HG03378 (cell line): ENCODE data around the gene CFAP299.
"Not testable (repeated sequence)": the region's sequence is repeated elsewhere in the genome, so short reads cannot be mapped to it uniquely, and the experiment has no call there.

Experiments used
- ATAC-seq: cut with Tn5 transposase; IDR thresholded peaks from one replicate; pipeline ENCODE4 v1.9.1; 2021; ENCODE audit warnings: mild to moderate bottlenecking, moderate library complexity; ENCODE audit not compliant: unreplicated experiment

CFAP299 gene

GRCh38 chr4:80800719-80801118, 465.2 kb downstream of the CFAP299 start:
- not testable (repeated sequence) for ATAC-seq

GRCh38 chr4:80803337-80803736, 467.8 kb downstream of the CFAP299 start:
- ATAC-seq, result no peak

GRCh38 chr4:80806472-80806871, 470.9 kb downstream of the CFAP299 start:
- ATAC-seq, result no peak

DNA sequence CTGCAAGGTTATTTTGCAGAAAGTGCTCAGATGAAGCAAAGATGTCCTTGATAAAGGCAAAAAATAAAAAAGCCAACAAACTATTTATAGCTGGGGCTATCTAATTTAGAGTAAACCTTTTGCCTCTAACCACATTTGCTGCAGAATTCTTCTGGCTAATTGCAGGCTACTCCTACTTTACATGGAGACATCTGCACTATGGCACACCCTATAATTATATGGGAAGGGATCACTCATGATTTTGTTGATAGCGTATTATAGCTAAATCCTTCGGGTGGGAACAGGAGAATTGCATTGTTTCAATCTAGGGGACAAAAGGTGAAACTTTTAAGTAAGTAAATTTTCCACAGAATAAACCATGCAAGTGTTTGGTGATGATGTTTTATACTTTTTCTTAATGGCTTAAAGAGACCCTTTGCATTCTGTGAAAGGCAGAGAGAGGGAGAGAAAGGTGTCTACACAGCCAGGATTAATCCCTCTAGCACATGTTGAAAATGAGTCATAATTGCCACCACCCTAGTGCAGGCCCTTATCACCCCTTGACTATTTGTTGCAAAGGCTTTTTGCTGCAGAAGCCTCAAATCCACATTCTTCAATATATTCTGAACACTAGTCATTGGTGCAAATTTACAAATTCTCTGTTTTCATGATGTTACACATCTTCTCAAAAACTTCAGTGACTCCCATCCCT, 473.7 kb downstream of the CFAP299 start:
- ATAC-seq, result no peak

GRCh38 chr4:80811406-80811805, 475.9 kb downstream of the CFAP299 start:
- no peak for ATAC-seq

DNA sequence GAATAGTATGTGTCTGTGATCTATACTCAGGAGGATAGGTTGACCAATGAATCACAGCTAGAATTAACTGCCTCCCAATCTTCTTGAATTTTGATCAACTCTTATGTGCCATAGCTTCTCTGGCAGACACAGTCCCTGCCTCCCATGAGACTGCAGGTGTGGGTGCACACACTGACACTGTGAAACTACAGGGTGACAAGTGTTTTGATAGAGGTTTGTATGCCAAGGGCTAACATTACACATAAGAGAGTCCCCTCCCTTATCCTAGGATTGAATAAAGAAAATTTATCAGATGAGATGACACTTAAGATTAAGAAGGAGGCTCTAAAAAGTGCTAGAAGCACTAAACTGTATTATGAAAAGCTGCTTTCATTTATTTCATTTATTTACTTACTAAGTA, 476.6 kb downstream of the CFAP299 start:
- no peak for ATAC-seq

DNA sequence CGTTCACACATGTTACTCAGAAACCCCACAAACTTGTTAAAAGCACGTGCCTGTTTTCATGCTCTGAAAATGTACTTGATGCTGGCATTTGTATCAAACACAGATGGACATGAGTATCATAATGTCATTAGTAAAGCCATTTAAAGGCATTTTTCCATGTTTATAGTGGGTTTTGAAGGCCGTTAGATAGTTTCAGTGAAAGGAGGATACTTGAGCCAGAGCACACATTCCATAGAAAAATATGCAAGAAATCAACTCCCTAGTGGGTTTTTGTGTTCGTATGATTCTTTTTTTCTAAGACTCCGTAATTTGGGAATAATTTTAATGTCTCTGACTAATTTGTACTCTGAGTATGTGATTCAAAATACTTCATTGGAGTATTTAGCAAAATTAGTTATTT, 478.7 kb downstream of the CFAP299 start:
- no peak for ATAC-seq

DNA sequence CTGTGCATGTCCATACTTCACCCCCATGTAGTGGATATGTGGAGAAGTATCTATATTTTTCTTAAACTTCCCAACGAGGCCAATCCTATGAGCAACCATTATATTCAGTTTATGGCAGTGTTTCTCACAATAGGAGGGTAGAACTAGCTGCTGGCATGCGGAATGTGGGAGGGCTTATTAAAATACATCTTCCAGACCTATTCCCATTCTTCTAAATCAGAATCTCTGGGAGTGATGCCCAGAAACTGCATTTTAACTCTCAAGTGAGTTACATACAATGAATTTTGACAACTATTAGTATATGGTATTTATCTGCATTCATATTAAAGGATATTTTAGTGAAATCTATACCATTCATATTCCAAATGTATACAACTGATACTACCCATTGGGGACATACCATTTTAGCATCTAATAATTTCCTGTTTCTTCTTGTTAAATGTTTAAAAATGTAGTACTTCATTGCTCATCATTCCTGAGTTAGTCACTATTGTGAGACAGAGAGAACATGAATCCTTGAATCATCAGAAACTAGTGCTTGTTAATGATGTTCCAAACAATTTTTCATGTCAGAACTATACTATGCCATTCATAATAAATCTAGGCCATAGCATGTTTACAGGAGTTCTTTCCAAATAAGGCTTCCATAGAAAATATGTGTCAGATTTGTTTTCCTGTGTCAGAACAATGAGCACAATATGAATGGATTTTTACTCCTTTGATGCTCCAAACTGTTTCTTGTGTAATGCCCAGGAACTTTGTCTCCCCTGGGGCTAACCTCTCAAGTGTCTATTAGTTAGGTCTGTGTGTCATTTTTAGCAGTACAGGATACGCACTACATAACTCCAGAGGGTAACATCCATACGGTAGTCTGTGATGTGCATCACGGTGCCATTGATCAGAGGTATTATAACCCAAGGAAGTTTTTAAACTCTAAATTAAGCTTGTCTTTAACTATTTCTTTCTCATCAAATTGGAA, 496.1 kb downstream of the CFAP299 start:
- ATAC-seq, result no peak

DNA sequence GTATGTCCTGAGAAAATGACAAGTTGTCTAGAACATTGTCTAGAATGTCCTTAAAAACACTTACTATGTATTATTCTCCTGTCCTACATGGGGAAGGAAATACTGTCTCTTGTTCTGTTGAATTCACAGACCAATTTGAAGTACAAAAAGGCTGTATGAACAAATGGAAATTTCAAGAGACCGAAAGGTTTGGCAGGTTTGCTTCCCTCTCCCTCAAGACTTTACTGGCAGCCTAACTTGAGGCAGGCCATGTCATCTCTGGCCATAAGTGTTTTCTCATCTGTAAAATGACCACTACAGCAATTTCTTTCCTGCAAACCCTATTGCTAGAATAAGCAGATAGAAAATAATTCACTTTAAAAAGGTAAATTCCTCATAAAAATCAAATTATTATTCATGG, 503.8 kb downstream of the CFAP299 start:
- no peak for ATAC-seq

DNA sequence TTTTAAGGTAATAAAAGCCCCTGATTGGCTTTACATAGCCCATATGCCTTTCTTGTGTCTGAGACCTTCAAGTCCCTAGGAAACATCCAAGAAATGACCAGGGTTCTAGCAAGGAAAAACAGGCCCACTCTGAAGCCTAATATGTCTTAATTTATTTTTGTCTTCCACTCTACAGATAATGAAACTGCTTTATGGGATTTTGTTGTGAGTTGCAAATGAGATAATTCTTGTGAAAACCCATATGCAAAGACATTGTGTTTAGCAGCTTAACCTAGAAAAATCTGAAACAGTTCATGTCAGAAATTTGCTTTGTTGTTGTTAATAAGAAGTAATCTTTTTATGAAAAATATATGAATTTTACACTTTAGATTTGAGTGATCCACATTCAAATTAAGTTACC, 504.3 kb downstream of the CFAP299 start:
- no peak for ATAC-seq

- no peak for ATAC-seq
Observed at GRCh38 chr4:80840396-80840795, 504.9 kb downstream of the CFAP299 start.

DNA sequence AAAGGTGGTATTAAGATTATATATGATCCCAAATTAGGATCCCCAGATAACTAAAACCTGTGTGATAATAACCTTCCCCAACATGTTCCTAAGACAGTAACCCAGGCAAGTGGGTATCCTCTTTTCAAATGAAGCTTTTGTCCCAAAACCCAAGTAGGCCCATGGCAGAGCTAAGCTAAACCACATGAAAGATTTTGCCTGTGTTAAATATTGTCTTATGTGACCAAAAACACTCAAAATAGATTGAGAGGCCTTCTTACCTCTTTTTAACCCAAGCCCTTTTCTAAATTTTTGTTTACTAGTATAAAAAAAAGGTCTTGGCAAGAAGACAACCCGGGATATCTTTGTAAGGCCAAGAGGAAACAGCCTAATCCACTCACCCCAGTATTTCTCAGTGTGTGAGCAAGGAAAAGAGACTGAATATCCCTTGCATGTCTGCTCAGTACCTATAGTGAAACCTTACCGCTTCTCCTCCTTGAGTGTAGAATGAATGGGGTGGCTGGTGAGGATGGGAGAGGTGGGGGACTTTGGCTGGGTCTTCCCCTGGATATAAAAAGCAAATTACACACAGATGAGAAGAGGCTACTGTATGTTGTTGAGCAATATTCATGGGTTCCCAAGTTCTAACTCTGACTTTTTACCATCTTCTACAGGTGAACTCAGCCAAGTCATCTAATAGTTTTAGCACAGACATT, 506.2 kb downstream of the CFAP299 start:
- ATAC-seq, result peak; percentile 85

GRCh38 chr4:80846210-80846609, 510.7 kb downstream of the CFAP299 start:
- ATAC-seq, result no peak

- ATAC-seq, result no peak
Observed at GRCh38 chr4:80852061-80852460, 516.5 kb downstream of the CFAP299 start.

GRCh38 chr4:80873571-80873970, 538.0 kb downstream of the CFAP299 start:
- no peak for ATAC-seq

- ATAC-seq, result no peak
Observed at GRCh38 chr4:80874979-80875378, 539.4 kb downstream of the CFAP299 start.

DNA sequence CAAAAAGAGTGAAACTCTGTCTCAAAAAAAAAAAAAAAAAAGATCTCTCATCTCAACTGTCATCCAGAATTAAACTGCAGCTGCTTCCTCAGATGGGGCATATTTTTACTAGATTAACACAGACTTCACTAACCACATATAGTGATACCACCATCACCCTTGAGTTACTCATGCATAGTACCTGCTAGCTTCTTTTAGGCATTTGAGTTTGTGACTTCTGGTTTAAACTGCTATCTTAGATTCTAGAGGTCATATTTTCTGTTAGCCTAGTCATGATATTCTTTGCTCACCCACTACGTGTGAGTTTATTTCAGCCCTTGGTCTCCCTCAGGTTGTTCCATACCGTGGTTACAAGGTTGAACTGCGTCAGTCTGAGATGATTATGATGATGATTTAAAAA, 540.1 kb downstream of the CFAP299 start:
- peak; percentile 94 for ATAC-seq

- ATAC-seq, result peak; percentile 70
Observed at GRCh38 chr4:80876810-80877209, 541.3 kb downstream of the CFAP299 start.

DNA sequence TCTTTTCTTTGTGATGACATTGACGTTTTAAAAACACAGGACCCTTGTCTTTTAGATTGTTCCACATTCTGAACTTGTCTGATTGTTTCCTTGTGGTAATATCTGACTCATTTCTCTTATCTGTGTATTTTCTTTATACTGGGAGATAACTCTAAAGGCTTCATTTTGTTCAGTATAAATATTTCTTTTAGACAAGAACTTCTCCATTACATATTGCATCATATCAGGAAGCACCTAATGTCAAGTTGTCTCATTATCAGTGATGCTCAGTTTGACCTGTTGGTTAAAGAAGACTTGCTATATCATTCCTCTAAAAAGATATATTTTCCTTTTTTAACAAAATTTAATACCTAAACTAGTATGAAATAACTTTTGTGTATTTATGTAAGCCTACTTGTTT, 542.7 kb downstream of the CFAP299 start:
- ATAC-seq, result no peak

- peak; percentile 90 for ATAC-seq
Observed at GRCh38 chr4:80897537-80898303, 562.2 kb downstream of the CFAP299 start.

DNA sequence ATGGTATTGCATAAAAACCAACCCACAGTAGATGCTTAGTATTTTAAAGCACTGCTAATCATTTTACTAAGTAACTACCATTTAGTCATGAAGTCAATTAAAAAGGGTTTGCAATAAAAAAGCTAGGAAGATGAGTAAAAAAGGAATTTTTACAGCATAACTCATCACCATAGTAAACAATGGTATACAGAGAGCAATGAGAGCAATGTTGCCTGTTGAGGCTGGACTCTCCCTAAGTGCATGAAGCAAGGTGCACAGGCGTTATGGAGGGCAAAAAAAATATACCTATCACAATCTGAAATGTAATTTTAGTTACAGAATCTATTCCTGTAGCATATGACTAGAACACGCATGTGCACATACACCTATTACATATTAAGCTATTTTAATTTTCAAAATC, 565.4 kb downstream of the CFAP299 start:
- no peak for ATAC-seq
